SJSA1 (cell line): Measurements from ENCODE around the gene LPAR6. TPM values are rescaled to one million over a fixed set of nuclear protein-coding genes. Genes with fewer than 3 reads are reported as not detected.

Experiments
- DNase-seq, 2 experiments: peaks; one replicate each; pipeline ENCODE4 v3.0.0-alpha.2; 2015 to 2020; ENCODE audit warnings: low spot score in 2 of 2, low read depth in 1 of 2
- H3K27ac ChIP-seq: fragments of 250-450 bp; sonication (Bioruptor Pico); 2 replicates; pipeline ENCODE4 v1.5.1; 2020; ENCODE audit warnings: mild to moderate bottlenecking, moderate library complexity
- H3K27me3 ChIP-seq: fragments of 250-450 bp; sonication (Bioruptor Pico); replicated peaks from 2 replicates; pipeline ENCODE4 v1.5.1; 2020; ENCODE audit warnings: mild to moderate bottlenecking, moderate library complexity
- H3K36me3 ChIP-seq: fragments of 250-450 bp; sonication (Bioruptor Pico); 2 replicates; pipeline ENCODE4 v1.5.1; 2020; ENCODE audit warnings: mild to moderate bottlenecking
- H3K4me1 ChIP-seq: fragments of 250-450 bp; sonication (Bioruptor Pico); replicated peaks from 2 replicates; pipeline ENCODE4 v1.6.1; 2021; ENCODE audit warnings: mild to moderate bottlenecking
- H3K4me3 ChIP-seq: fragments of 250-450 bp; sonication (Bioruptor Pico); 2 replicates; pipeline ENCODE4 v1.5.1; 2020; ENCODE audit warnings: mild to moderate bottlenecking
- H3K9me3 ChIP-seq: fragments of 250-450 bp; sonication (Bioruptor Pico); replicated peaks from 2 replicates; pipeline ENCODE4 v1.5.1; 2020; ENCODE audit warnings: mild to moderate bottlenecking
- total RNA-seq: library from RNA; depleted of rRNA; stranded (reverse); fragments of >200 nt; shearing (Covaris generic); gene quantifications from 2 replicates; pipeline ENCODE4 v1.2.3, GENCODE V29; 2014; rRNA removed

Gene LPAR6
- total RNA-seq, 1 experiment from 2014 or later, result 6.8 TPM

DNA sequence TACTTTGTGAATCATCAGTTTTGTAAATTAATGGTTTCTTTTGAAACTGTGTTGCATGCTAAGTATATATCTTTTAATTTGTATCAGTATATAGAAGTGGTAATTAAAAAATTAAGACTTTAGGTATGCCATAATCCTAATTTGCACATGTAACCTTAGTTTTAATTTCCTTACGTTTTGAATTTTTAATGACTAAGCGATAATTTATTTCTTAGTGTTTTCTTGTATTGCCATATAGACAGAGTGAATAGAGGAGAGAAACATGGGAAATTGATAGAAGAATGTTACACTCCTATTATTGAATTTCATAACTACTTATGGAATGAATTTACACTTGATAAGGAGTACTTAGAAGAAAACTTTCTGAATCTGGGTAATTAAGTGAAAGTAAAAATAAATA is 29.5 kb downstream of the LPAR6 start:
- Histone ChIP-seq H3K9me3 (no peaks in the 10 kb centered on the region), H3K4me1 (no peaks in the 10 kb centered on the region), H3K27me3 (no peaks in the 10 kb centered on the region), H3K27ac (no peak overlapping the region), H3K4me3 (no peak overlapping the region), H3K36me3 (peaks cover 16% of the 10 kb centered on the region)
- DNase-seq, result no peak

DNA sequence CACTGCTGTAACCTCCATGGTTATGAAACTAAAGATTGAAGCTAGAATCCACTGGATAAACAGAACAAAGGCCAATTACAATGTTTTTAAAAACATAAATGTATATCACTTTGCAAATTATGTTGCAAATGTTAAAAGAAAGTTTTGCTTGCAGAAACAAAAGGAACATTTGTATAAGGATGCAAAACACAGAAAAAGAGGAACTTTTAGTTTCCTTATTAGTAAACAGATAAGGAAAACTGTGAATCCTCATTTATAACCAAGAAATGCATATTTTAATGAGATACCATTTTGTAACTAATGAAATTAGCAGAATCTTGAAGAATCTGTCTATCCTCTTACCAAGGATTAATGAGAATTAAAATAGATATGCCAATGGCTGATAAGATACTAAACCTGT is 32.3 kb downstream of the LPAR6 start:
- no peak overlapping the region for H3K4me3 ChIP-seq
- no peak overlapping the region for H3K27ac ChIP-seq
- peaks cover 31% of the 10 kb centered on the region for H3K36me3 ChIP-seq
- H3K27me3 ChIP-seq, result no peaks in the 10 kb centered on the region
- no peak for DNase-seq
- no peaks in the 10 kb centered on the region for H3K4me1 ChIP-seq
- no peaks in the 10 kb centered on the region for H3K9me3 ChIP-seq

DNA sequence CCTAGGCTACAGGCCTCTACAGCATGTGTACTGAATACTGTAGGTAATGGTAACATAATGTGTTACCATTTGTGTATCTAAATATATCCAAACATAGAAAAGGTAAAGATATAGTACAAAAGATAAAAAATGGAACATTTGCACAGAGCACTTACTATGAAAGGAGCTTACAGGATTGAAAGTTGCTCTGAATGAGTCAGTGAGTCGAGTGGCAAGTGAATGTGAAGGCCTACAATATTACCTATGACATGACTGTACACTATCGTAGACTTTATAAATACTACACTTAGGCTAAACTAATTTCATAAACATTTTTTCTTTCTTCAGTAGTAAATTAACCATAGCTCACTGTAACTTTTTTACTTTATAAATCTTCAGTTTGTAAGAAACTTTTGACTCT is 35.1 kb downstream of the LPAR6 start:
- Histone ChIP-seq H3K4me1 (no peaks in the 10 kb centered on the region), H3K4me3 (no peak overlapping the region), H3K9me3 (no peaks in the 10 kb centered on the region), H3K27me3 (no peaks in the 10 kb centered on the region), H3K36me3 (peaks cover 42% of the 10 kb centered on the region), H3K27ac (no peak overlapping the region)
- no peak for DNase-seq

GRCh38 chr13:48370815-48371214 is 42.1 kb downstream of the LPAR6 start:
- no peak for DNase-seq
- Histone ChIP-seq H3K9me3 (no peaks in the 10 kb centered on the region), H3K36me3 (peaks cover 25% of the 10 kb centered on the region), H3K27me3 (no peaks in the 10 kb centered on the region), H3K4me3 (no peak overlapping the region), H3K4me1 (no peaks in the 10 kb centered on the region), H3K27ac (no peak overlapping the region)

- no peaks in the 10 kb centered on the region for H3K4me1 ChIP-seq
- no peak overlapping the region for H3K4me3 ChIP-seq
- no peaks in the 10 kb centered on the region for H3K9me3 ChIP-seq
- DNase-seq, result no peak
- no peaks in the 10 kb centered on the region for H3K27me3 ChIP-seq
- H3K27ac ChIP-seq, result no peak overlapping the region
- peaks cover 30% of the 10 kb centered on the region for H3K36me3 ChIP-seq
These were observed 42.9 kb downstream of the LPAR6 start for GRCh38 chr13:48369988-48370387.

Other genes starting within 250 kb of the LPAR6 start
- gene ITM2B, start 179.9 kb downstream of the LPAR6 start, total RNA-seq, result 142 and 172 TPM in 2 replicates
- gene RB1, start 109.4 kb downstream of the LPAR6 start, total RNA-seq, result 53.8 and 65.7 TPM in 2 replicates
- 9.3 and 9.4 TPM in 2 replicates for gene RCBTB2, start 120.0 kb upstream of the LPAR6 start, total RNA-seq
- gene CYSLTR2, start 240.8 kb upstream of the LPAR6 start, total RNA-seq, result not detected in 2 replicates